Measurements from ENCODE around the gene SH2D1B.
A peak's percentile ranks its signal among the peaks of the same experiment; 100 is the strongest.

Gene SH2D1B

GRCh38 chr1:162361349-162361748 is 50.6 kb downstream of the SH2D1B start:
- H3K27ac ChIP-seq (ENCODE audit: insufficient read depth in 1 of 2, low read depth in 1 of 2, low read length in 2 of 2, poor library complexity in 1 of 2, severe bottlenecking in 2 of 2): no peak overlapping the region
- ChIA-PET CTCF (interaction anchor here (1.1 kb wide), 1 partner anchor 10 kb away, joined by 3 read pairs; no protein-coding TSS in a partner anchor), POLR2A (no interaction called here)
- H3K9me3 ChIP-seq (ENCODE audit: control extremely low read depth in 1 of 5, control insufficient read depth in 4 of 5, insufficient read depth in 2 of 5, low read depth in 1 of 5, low read length in 4 of 5): no peaks in the 10 kb centered on the region
- WGBS (ENCODE audit: insufficient coverage): 93% methylated on average over 5 of the region's 5 CpGs
- no peak overlapping the region for H3K4me3 ChIP-seq (ENCODE audit: control insufficient read depth in 1 of 7, extremely low read depth in 1 of 7, insufficient read depth in 4 of 7, low read depth in 2 of 7, low read length in 6 of 7)
- no peaks in the 10 kb centered on the region for H3K4me1 ChIP-seq (ENCODE audit: control extremely low read depth in 1 of 4, control insufficient read depth in 4 of 4, insufficient read depth in 4 of 4, low read length in 3 of 4)
- no peak for DNase-seq
- H3K27me3 ChIP-seq (replicated peaks in 2 of 5; ENCODE audit: control insufficient read depth in 4 of 5, insufficient read depth in 5 of 5, low read length in 4 of 5): no peaks in the 10 kb centered on the region
- no peaks in the 10 kb centered on the region for H3K36me3 ChIP-seq (ENCODE audit: control insufficient read depth in 4 of 4, insufficient read depth in 4 of 4, low read length in 3 of 4)

- no peaks in the 10 kb centered on the region for H3K27me3 ChIP-seq (replicated peaks in 2 of 5; ENCODE audit: control insufficient read depth in 4 of 5, insufficient read depth in 5 of 5, low read length in 4 of 5)
- no peaks in the 10 kb centered on the region for H3K36me3 ChIP-seq (ENCODE audit: control insufficient read depth in 4 of 4, insufficient read depth in 4 of 4, low read length in 3 of 4)
- no peaks in the 10 kb centered on the region for H3K4me1 ChIP-seq (ENCODE audit: control extremely low read depth in 1 of 4, control insufficient read depth in 4 of 4, insufficient read depth in 4 of 4, low read length in 3 of 4)
- 100% methylated on average over 3 of the region's 4 CpGs for WGBS (ENCODE audit: insufficient coverage)
- CTCF ChIA-PET: interaction anchor here (1.1 kb wide), 1 partner anchor 11 kb away, joined by 3 read pairs; no protein-coding TSS in a partner anchor
- H3K4me3 ChIP-seq (ENCODE audit: control insufficient read depth in 1 of 7, extremely low read depth in 1 of 7, insufficient read depth in 4 of 7, low read depth in 2 of 7, low read length in 6 of 7): no peak overlapping the region
- no peaks in the 10 kb centered on the region for H3K9me3 ChIP-seq (ENCODE audit: control extremely low read depth in 1 of 5, control insufficient read depth in 4 of 5, insufficient read depth in 2 of 5, low read depth in 1 of 5, low read length in 4 of 5)
- POLR2A ChIA-PET: no interaction called here
- no peak overlapping the region for H3K27ac ChIP-seq (ENCODE audit: insufficient read depth in 1 of 2, low read depth in 1 of 2, low read length in 2 of 2, poor library complexity in 1 of 2, severe bottlenecking in 2 of 2)
- no peak for DNase-seq
These were observed 51.1 kb downstream of the SH2D1B start for GRCh38 chr1:162360874-162361260.

- no peaks in the 10 kb centered on the region for H3K4me1 ChIP-seq (ENCODE audit: control extremely low read depth in 1 of 4, control insufficient read depth in 4 of 4, insufficient read depth in 4 of 4, low read length in 3 of 4)
- DNase-seq: no peak
- no peaks in the 10 kb centered on the region for H3K36me3 ChIP-seq (ENCODE audit: control insufficient read depth in 4 of 4, insufficient read depth in 4 of 4, low read length in 3 of 4)
- no peak overlapping the region for H3K4me3 ChIP-seq (ENCODE audit: control insufficient read depth in 1 of 7, extremely low read depth in 1 of 7, insufficient read depth in 4 of 7, low read depth in 2 of 7, low read length in 6 of 7)
- ChIA-PET CTCF (interaction anchor here (0.7 to 1.2 kb wide), 5 partner anchors 8 to 107 kb away, joined by 3 to 5 read pairs (median 3); partner anchors contain the start of gene SPATA46), POLR2A (no interaction called here)
- H3K9me3 ChIP-seq (ENCODE audit: control extremely low read depth in 1 of 5, control insufficient read depth in 4 of 5, insufficient read depth in 2 of 5, low read depth in 1 of 5, low read length in 4 of 5): no peaks in the 10 kb centered on the region
- no peaks in the 10 kb centered on the region for H3K27me3 ChIP-seq (replicated peaks in 2 of 5; ENCODE audit: control insufficient read depth in 4 of 5, insufficient read depth in 5 of 5, low read length in 4 of 5)
- H3K27ac ChIP-seq (ENCODE audit: insufficient read depth in 1 of 2, low read depth in 1 of 2, low read length in 2 of 2, poor library complexity in 1 of 2, severe bottlenecking in 2 of 2): no peak overlapping the region
- WGBS (ENCODE audit: insufficient coverage): 99% methylated on average over 7 of the region's 10 CpGs
These were observed 51.6 kb downstream of the SH2D1B start for GRCh38 chr1:162360237-162360873.

GRCh38 chr1:162359523-162360236 is 52.3 kb downstream of the SH2D1B start:
- no peak overlapping the region for H3K4me3 ChIP-seq (ENCODE audit: control insufficient read depth in 1 of 7, extremely low read depth in 1 of 7, insufficient read depth in 4 of 7, low read depth in 2 of 7, low read length in 6 of 7)
- H3K27me3 ChIP-seq (replicated peaks in 2 of 5; ENCODE audit: control insufficient read depth in 4 of 5, insufficient read depth in 5 of 5, low read length in 4 of 5): no peaks in the 10 kb centered on the region
- CTCF ChIA-PET: interaction anchor here (0.7 to 1.2 kb wide), 5 partner anchors 9 to 107 kb away, joined by 3 to 5 read pairs (median 3); partner anchors contain the start of gene SPATA46
- DNase-seq: no peak
- 88% methylated on average over 7 of the region's 10 CpGs for WGBS (ENCODE audit: insufficient coverage)
- POLR2A ChIA-PET: no interaction called here
- H3K27ac ChIP-seq (ENCODE audit: insufficient read depth in 1 of 2, low read depth in 1 of 2, low read length in 2 of 2, poor library complexity in 1 of 2, severe bottlenecking in 2 of 2): no peak overlapping the region
- no peaks in the 10 kb centered on the region for H3K36me3 ChIP-seq (ENCODE audit: control insufficient read depth in 4 of 4, insufficient read depth in 4 of 4, low read length in 3 of 4)
- H3K4me1 ChIP-seq (ENCODE audit: control extremely low read depth in 1 of 4, control insufficient read depth in 4 of 4, insufficient read depth in 4 of 4, low read length in 3 of 4): no peaks in the 10 kb centered on the region
- no peaks in the 10 kb centered on the region for H3K9me3 ChIP-seq (ENCODE audit: control extremely low read depth in 1 of 5, control insufficient read depth in 4 of 5, insufficient read depth in 2 of 5, low read depth in 1 of 5, low read length in 4 of 5)

GRCh38 chr1:162358928-162359327 is 53.0 kb downstream of the SH2D1B start:
- H3K27ac ChIP-seq (ENCODE audit: insufficient read depth in 1 of 2, low read depth in 1 of 2, low read length in 2 of 2, poor library complexity in 1 of 2, severe bottlenecking in 2 of 2): no peak overlapping the region
- H3K27me3 ChIP-seq (replicated peaks in 2 of 5; ENCODE audit: control insufficient read depth in 4 of 5, insufficient read depth in 5 of 5, low read length in 4 of 5): no peaks in the 10 kb centered on the region
- CTCF ChIA-PET: interaction anchor here (1.0 kb wide), 2 partner anchors 13 to 32 kb away, joined by 3 read pairs; no protein-coding TSS in a partner anchor
- H3K4me3 ChIP-seq (ENCODE audit: control insufficient read depth in 1 of 7, extremely low read depth in 1 of 7, insufficient read depth in 4 of 7, low read depth in 2 of 7, low read length in 6 of 7): no peak overlapping the region
- no CpG with 5 or more reads among the region's 1 CpG for WGBS (ENCODE audit: insufficient coverage)
- POLR2A ChIA-PET: no interaction called here
- DNase-seq: no peak
- no peaks in the 10 kb centered on the region for H3K9me3 ChIP-seq (ENCODE audit: control extremely low read depth in 1 of 5, control insufficient read depth in 4 of 5, insufficient read depth in 2 of 5, low read depth in 1 of 5, low read length in 4 of 5)
- no peaks in the 10 kb centered on the region for H3K36me3 ChIP-seq (ENCODE audit: control insufficient read depth in 4 of 4, insufficient read depth in 4 of 4, low read length in 3 of 4)
- H3K4me1 ChIP-seq (ENCODE audit: control extremely low read depth in 1 of 4, control insufficient read depth in 4 of 4, insufficient read depth in 4 of 4, low read length in 3 of 4): peaks cover 0 to 6% (median under 1%) of the 10 kb centered on the region in 4 experiments

- DNase-seq: peak; percentile 53 to 71 (median 66)
- H3K4me3 ChIP-seq (ENCODE audit: control insufficient read depth in 1 of 7, extremely low read depth in 1 of 7, insufficient read depth in 4 of 7, low read depth in 2 of 7, low read length in 6 of 7): no peak overlapping the region
- H3K36me3 ChIP-seq (ENCODE audit: control insufficient read depth in 4 of 4, insufficient read depth in 4 of 4, low read length in 3 of 4): no peaks in the 10 kb centered on the region
- no peak overlapping the region for H3K27ac ChIP-seq (ENCODE audit: insufficient read depth in 1 of 2, low read depth in 1 of 2, low read length in 2 of 2, poor library complexity in 1 of 2, severe bottlenecking in 2 of 2)
- no peaks in the 10 kb centered on the region for H3K27me3 ChIP-seq (replicated peaks in 2 of 5; ENCODE audit: control insufficient read depth in 4 of 5, insufficient read depth in 5 of 5, low read length in 4 of 5)
- CTCF ChIA-PET: interaction anchor here (0.7 to 3.1 kb wide), 10 partner anchors 11 to 134 kb away, joined by 3 to 15 read pairs (median 3); no protein-coding TSS in a partner anchor
- POLR2A ChIA-PET: interaction anchor here (1.1 kb wide), 1 partner anchor 31 kb away, joined by 4 read pairs; no protein-coding TSS in a partner anchor
- H3K9me3 ChIP-seq (ENCODE audit: control extremely low read depth in 1 of 5, control insufficient read depth in 4 of 5, insufficient read depth in 2 of 5, low read depth in 1 of 5, low read length in 4 of 5): no peaks in the 10 kb centered on the region
- peaks cover 0 to 17% (median 2%) of the 10 kb centered on the region in 4 experiments for H3K4me1 ChIP-seq (ENCODE audit: control extremely low read depth in 1 of 4, control insufficient read depth in 4 of 4, insufficient read depth in 4 of 4, low read length in 3 of 4)
- 67% methylated on average over 3 of the region's 5 CpGs for WGBS (ENCODE audit: insufficient coverage)
These were observed 54.2 kb downstream of the SH2D1B start for GRCh38 chr1:162357681-162358266.

- Histone ChIP-seq H3K27ac (ENCODE audit: insufficient read depth in 1 of 2, low read depth in 1 of 2, low read length in 2 of 2, poor library complexity in 1 of 2, severe bottlenecking in 2 of 2) (no peak overlapping the region), H3K4me3 (ENCODE audit: control insufficient read depth in 1 of 7, extremely low read depth in 1 of 7, insufficient read depth in 4 of 7, low read depth in 2 of 7, low read length in 6 of 7) (no peak overlapping the region), H3K4me1 (ENCODE audit: control extremely low read depth in 1 of 4, control insufficient read depth in 4 of 4, insufficient read depth in 4 of 4, low read length in 3 of 4) (peaks cover 0 to 38% (median 4%) of the 10 kb centered on the region in 4 experiments), H3K27me3 (replicated peaks in 2 of 5; ENCODE audit: control insufficient read depth in 4 of 5, insufficient read depth in 5 of 5, low read length in 4 of 5) (no peaks in the 10 kb centered on the region), H3K9me3 (ENCODE audit: control extremely low read depth in 1 of 5, control insufficient read depth in 4 of 5, insufficient read depth in 2 of 5, low read depth in 1 of 5, low read length in 4 of 5) (no peaks in the 10 kb centered on the region), H3K36me3 (ENCODE audit: control insufficient read depth in 4 of 4, insufficient read depth in 4 of 4, low read length in 3 of 4) (no peaks in the 10 kb centered on the region)
- ChIA-PET POLR2A (no interaction called here), CTCF (no interaction called here)
- 92% methylated on average over 5 of the region's 5 CpGs for WGBS (ENCODE audit: insufficient coverage)
- no peak for DNase-seq
These were observed 58.2 kb downstream of the SH2D1B start for GRCh38 chr1:162353702-162354101.
